Mesendoderm (in vitro differentiated cells): ENCODE data around the gene FGF8.

Experiments used
- DNase-seq: peaks from one replicate; pipeline ENCODE4 v3.0.0; 2013
- H2AK5ac ChIP-seq: 2 replicates; pipeline ENCODE4 v1.6.1; 2013; ENCODE audit warnings: low read length, inconsistent platforms
- H2BK120ac ChIP-seq: 2 replicates; pipeline ENCODE4 v1.6.1; 2013; ENCODE audit warnings: low read depth, mild to moderate bottlenecking, low read length, moderate library complexity, mixed read lengths
- H2BK15ac ChIP-seq: replicated peaks from 2 replicates; pipeline ENCODE4 v1.6.1; 2013; ENCODE audit warnings: low read depth, mild to moderate bottlenecking, moderate library complexity
- H2BK5ac ChIP-seq: 2 replicates; pipeline ENCODE4 v1.6.1; 2013; ENCODE audit warnings: low read length, inconsistent platforms
- H3K18ac ChIP-seq: 2 replicates; pipeline ENCODE4 v1.6.1; 2013; ENCODE audit warnings: mild to moderate bottlenecking, low read length, mixed read lengths
- H3K23ac ChIP-seq: one replicate; pipeline ENCODE4 v1.6.1; 2013; ENCODE audit warnings: low read length
- H3K27ac ChIP-seq: 2 replicates; pipeline ENCODE4 v1.5.1; 2013; ENCODE audit warnings: low read depth, mild to moderate bottlenecking, inconsistent platforms, low read length, moderate library complexity
- H3K27me3 ChIP-seq: 2 replicates; pipeline ENCODE4 v1.6.1; 2013; ENCODE audit warnings: low read length, control low read depth, mild to moderate bottlenecking, inconsistent platforms; ENCODE audit not compliant: insufficient read depth, poor library complexity
- H3K36me3 ChIP-seq: 2 replicates; pipeline ENCODE4 v1.6.1; 2013; ENCODE audit warnings: low read length, inconsistent platforms; ENCODE audit not compliant: control insufficient read depth, insufficient read depth
- H3K4ac ChIP-seq: one replicate; pipeline ENCODE4 v1.6.1; 2013; ENCODE audit warnings: low read depth, mild to moderate bottlenecking, low read length, moderate library complexity
- H3K4me1 ChIP-seq: 2 replicates; pipeline ENCODE4 v1.6.1; 2013; ENCODE audit warnings: low read depth, low read length, inconsistent platforms; ENCODE audit not compliant: control insufficient read depth
- H3K4me2 ChIP-seq: 2 replicates; pipeline ENCODE4 v1.6.1; 2013; ENCODE audit warnings: low read length
- H3K4me3 ChIP-seq: 2 replicates; pipeline ENCODE4 v1.5.1; 2013; ENCODE audit warnings: mild to moderate bottlenecking, low read length
- H3K56ac ChIP-seq: one replicate; pipeline ENCODE4 v1.6.1; 2013; ENCODE audit warnings: low read length
- H3K79me1 ChIP-seq: 2 replicates; pipeline ENCODE4 v1.6.1; 2013; ENCODE audit warnings: low read length, inconsistent platforms
- H3K79me2 ChIP-seq: 2 replicates; pipeline ENCODE4 v1.6.1; 2013; ENCODE audit warnings: mild to moderate bottlenecking, low read length; ENCODE audit not compliant: control insufficient read depth, insufficient read depth
- H3K9ac ChIP-seq: 2 replicates; pipeline ENCODE4 v1.6.1; 2013; ENCODE audit warnings: low read length, inconsistent platforms
- H4K5ac ChIP-seq: one replicate; pipeline ENCODE4 v1.6.1; 2013; ENCODE audit warnings: low read length
- H4K8ac ChIP-seq: one replicate; pipeline ENCODE4 v1.6.1; 2013; ENCODE audit warnings: low read depth, mild to moderate bottlenecking, control low read depth, low read length, moderate library complexity
- WGBS: extraction: QIAGEN DNeasy Blood & Tissue Kit; methylation state at CpG from one replicate; pipeline ENCODE4 v1.1.7; 2013; ENCODE audit warnings: low lambda C conversion rate, missing lambda C conversion rate; ENCODE audit not compliant: insufficient coverage; ENCODE audit errors: extremely low coverage; 5-methylcytosine and 5-hydroxymethylcytosine counted together

FGF8 gene

GRCh38 chr10:101783736-101784118 lies 7.8 kb upstream of the FGF8 start:
- Histone ChIP-seq H3K4me2 (peak overlapping the region; percentile 98), H3K79me1 (peaks cover 5% of the 10 kb centered on the region), H3K18ac (no peak overlapping the region), H4K5ac (peak overlapping the region; percentile 91), H2AK5ac (no peak overlapping the region), H3K27me3 (no peaks in the 10 kb centered on the region), H3K23ac (no peak overlapping the region), H3K4me3 (peak overlapping the region; percentile 83), H3K4ac (no peak overlapping the region), H3K9ac (peak overlapping the region; percentile 97), H3K4me1 (peaks cover 15% of the 10 kb centered on the region), H2BK15ac (no peak overlapping the region), H2BK5ac (no peak overlapping the region), H3K27ac (no peak overlapping the region), H3K79me2 (peaks cover 13% of the 10 kb centered on the region), H4K8ac (no peak overlapping the region), H3K56ac (peak overlapping the region; percentile 92), H3K36me3 (peaks cover 3% of the 10 kb centered on the region), H2BK120ac (no peak overlapping the region)
- DNase-seq: peak; percentile 39
- WGBS: no CpG with 5 or more reads among the region's 10 CpGs

GRCh38 chr10:101782811-101783735 lies 7.2 kb upstream of the FGF8 start, which contains the start of gene NPM3:
Gene NPM3 (minus strand): TSS chr10:101783446. CDS start chr10:101783390, 56 bp downstream.
- Histone ChIP-seq H3K4ac (no peak within 1 kb of the TSS), H3K4me1 (peaks cover 20% of the 10 kb centered on the region), H4K5ac (peak within 1 kb of the TSS; percentile 91), H3K9ac (peak within 1 kb of the TSS; percentile 97), H3K79me1 (peaks cover 5% of the 10 kb centered on the region), H3K18ac (peak within 1 kb of the TSS; percentile 51), H3K36me3 (peaks cover 3% of the 10 kb centered on the region), H3K27ac (no peak within 1 kb of the TSS), H3K56ac (peak within 1 kb of the TSS; percentile 93), H3K4me2 (peak within 1 kb of the TSS; percentile 98), H3K4me3 (peak within 1 kb of the TSS; percentile 85), H2BK120ac (no peak within 1 kb of the TSS), H4K8ac (no peak within 1 kb of the TSS), H3K79me2 (peaks cover 13% of the 10 kb centered on the region), H2BK5ac (peak within 1 kb of the TSS; percentile 59), H3K23ac (peak within 1 kb of the TSS; percentile 1), H2AK5ac (peak within 1 kb of the TSS; percentile 9), H2BK15ac (no peak within 1 kb of the TSS), H3K27me3 (no peaks in the 10 kb centered on the region)
- WGBS: no CpG with 5 or more reads among the region's 57 CpGs
- peak; percentile 92 for DNase-seq

GRCh38 chr10:101781984-101782810 lies 6.3 kb upstream of the FGF8 start:
- Histone ChIP-seq H3K18ac (no peak overlapping the region), H3K9ac (peak overlapping the region; percentile 87), H3K36me3 (peaks cover 3% of the 10 kb centered on the region), H3K4ac (no peak overlapping the region), H3K4me2 (peak overlapping the region; percentile 67), H3K4me1 (peaks cover 25% of the 10 kb centered on the region), H4K8ac (no peak overlapping the region), H3K79me2 (peaks cover 13% of the 10 kb centered on the region), H3K56ac (peak overlapping the region; percentile 93), H2BK120ac (no peak overlapping the region), H3K27ac (no peak overlapping the region), H3K4me3 (peak overlapping the region; percentile 85), H3K79me1 (peaks cover 5% of the 10 kb centered on the region), H3K23ac (no peak overlapping the region), H2BK15ac (no peak overlapping the region), H4K5ac (no peak overlapping the region), H2BK5ac (no peak overlapping the region), H3K27me3 (no peaks in the 10 kb centered on the region), H2AK5ac (peak overlapping the region; percentile 83)
- DNase-seq: peak; percentile 14
- no CpG with 5 or more reads among the region's 17 CpGs for WGBS

GRCh38 chr10:101781655-101781983 lies 5.7 kb upstream of the FGF8 start:
- H3K4ac ChIP-seq: no peak overlapping the region
- peak overlapping the region; percentile 67 for H3K4me2 ChIP-seq
- H2BK15ac ChIP-seq: no peak overlapping the region
- H2AK5ac ChIP-seq: peak overlapping the region; percentile 83
- peak; percentile 29 for DNase-seq
- no peak overlapping the region for H4K8ac ChIP-seq
- H3K9ac ChIP-seq: peak overlapping the region; percentile 87
- H3K23ac ChIP-seq: no peak overlapping the region
- peaks cover 13% of the 10 kb centered on the region for H3K79me2 ChIP-seq
- no peak overlapping the region for H2BK120ac ChIP-seq
- H3K36me3 ChIP-seq: peaks cover 3% of the 10 kb centered on the region
- H3K27ac ChIP-seq: no peak overlapping the region
- peak overlapping the region; percentile 71 for H3K56ac ChIP-seq
- peaks cover 30% of the 10 kb centered on the region for H3K4me1 ChIP-seq
- WGBS: no CpG with 5 or more reads among the region's 7 CpGs
- H3K4me3 ChIP-seq: no peak overlapping the region
- no peaks in the 10 kb centered on the region for H3K27me3 ChIP-seq
- H3K18ac ChIP-seq: no peak overlapping the region
- peaks cover 5% of the 10 kb centered on the region for H3K79me1 ChIP-seq
- no peak overlapping the region for H2BK5ac ChIP-seq
- no peak overlapping the region for H4K5ac ChIP-seq

GRCh38 chr10:101780818-101781654 lies 5.1 kb upstream of the FGF8 start:
- WGBS: no CpG with 5 or more reads among the region's 14 CpGs
- no peak overlapping the region for H3K23ac ChIP-seq
- H3K36me3 ChIP-seq: peaks cover under 1% of the 10 kb centered on the region
- peak overlapping the region; percentile 78 for H3K56ac ChIP-seq
- H2BK15ac ChIP-seq: no peak overlapping the region
- H4K8ac ChIP-seq: no peak overlapping the region
- no peaks in the 10 kb centered on the region for H3K27me3 ChIP-seq
- H3K4ac ChIP-seq: no peak overlapping the region
- H3K79me1 ChIP-seq: peaks cover 5% of the 10 kb centered on the region
- H3K4me3 ChIP-seq: no peak overlapping the region
- H3K27ac ChIP-seq: peak overlapping the region; percentile 19
- no peak overlapping the region for H2BK5ac ChIP-seq
- H3K18ac ChIP-seq: no peak overlapping the region
- no peak overlapping the region for H2AK5ac ChIP-seq
- DNase-seq: peak; percentile 95
- peak overlapping the region; percentile 87 for H3K9ac ChIP-seq
- no peak overlapping the region for H3K4me2 ChIP-seq
- peaks cover 30% of the 10 kb centered on the region for H3K4me1 ChIP-seq
- no peak overlapping the region for H2BK120ac ChIP-seq
- no peak overlapping the region for H4K5ac ChIP-seq
- H3K79me2 ChIP-seq: peaks cover 13% of the 10 kb centered on the region
